GM20000 (cell line): ENCODE data around the gene PARP12.

Source experiments
- DNase-seq: peaks from one replicate; pipeline ENCODE4 v3.0.0; 2012; ENCODE audit warnings: low spot score
- TF ChIP-seq, protein P1 (sequence below): IDR thresholded peaks from 2 replicates; pipeline ENCODE4 v1.5.1; 2012; ENCODE audit warnings: mild to moderate bottlenecking, control low read depth; ENCODE audit errors: extremely low read depth, missing control alignments

The PARP12 gene

DNA sequence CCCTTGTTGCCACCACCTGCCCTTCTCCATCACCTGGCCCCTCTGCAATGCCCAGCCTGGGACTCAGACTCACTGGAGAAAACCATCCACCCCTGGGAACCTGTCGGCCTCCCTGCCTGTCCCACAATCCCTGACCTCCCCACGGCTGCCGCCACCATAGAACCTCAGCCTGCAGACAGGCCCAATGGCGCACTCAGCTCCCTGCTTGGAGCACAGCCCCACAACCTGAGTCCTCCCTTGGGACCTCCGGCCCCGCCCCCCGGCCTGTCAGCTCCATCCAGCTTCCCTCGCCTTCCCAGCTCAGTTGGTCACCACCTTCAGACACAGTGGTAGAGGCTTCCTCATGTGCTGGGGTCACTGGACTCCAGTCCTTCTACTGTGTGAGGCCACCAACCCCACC, 41.1 kb downstream of the PARP12 start:
- no peak for DNase-seq
- TF ChIP-seq, protein P1, sequence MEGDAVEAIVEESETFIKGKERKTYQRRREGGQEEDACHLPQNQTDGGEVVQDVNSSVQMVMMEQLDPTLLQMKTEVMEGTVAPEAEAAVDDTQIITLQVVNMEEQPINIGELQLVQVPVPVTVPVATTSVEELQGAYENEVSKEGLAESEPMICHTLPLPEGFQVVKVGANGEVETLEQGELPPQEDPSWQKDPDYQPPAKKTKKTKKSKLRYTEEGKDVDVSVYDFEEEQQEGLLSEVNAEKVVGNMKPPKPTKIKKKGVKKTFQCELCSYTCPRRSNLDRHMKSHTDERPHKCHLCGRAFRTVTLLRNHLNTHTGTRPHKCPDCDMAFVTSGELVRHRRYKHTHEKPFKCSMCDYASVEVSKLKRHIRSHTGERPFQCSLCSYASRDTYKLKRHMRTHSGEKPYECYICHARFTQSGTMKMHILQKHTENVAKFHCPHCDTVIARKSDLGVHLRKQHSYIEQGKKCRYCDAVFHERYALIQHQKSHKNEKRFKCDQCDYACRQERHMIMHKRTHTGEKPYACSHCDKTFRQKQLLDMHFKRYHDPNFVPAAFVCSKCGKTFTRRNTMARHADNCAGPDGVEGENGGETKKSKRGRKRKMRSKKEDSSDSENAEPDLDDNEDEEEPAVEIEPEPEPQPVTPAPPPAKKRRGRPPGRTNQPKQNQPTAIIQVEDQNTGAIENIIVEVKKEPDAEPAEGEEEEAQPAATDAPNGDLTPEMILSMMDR: no peak

DNA sequence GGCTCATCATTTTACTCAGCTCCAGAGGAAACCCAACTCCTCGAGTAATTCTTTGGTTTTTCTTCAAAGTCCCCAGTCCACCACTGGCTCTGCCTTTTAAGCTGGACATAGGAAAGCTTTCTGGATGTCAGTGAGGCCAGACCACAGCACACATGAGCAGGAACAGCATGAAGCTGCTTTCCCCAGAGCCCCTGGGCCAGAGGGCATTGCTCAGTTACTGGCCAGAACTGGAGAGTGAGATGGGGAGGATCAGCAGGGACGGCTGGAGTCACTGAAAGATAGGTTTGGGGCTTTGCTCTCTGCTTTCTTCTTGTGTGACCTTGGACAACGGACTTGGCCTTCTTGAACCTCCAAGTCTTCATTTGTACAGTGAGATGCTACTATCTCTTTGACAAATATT, 43.1 kb downstream of the PARP12 start:
- TF ChIP-seq, protein P1: no peak
- DNase-seq: no peak

DNA sequence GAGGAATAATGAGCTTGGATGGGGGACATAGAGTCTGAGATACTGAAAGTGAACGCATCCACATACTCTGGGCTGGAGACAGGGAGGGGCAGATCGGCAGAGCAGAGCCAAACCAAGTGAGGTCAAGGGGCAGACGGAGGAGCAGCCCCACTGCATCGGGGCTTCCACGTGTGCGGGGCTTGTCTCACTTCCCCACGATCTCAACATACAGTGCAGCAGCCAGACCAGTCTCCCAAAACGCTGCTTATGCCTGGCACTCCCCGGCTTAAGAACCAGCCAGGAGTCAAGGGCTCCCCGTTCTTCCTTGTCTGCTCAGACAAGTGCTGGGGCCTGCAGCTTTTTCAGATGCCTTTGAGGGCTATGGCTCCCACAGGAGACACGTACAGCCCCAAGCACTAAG, 43.6 kb downstream of the PARP12 start:
- no peak for DNase-seq
- TF ChIP-seq, protein P1: no peak

DNA sequence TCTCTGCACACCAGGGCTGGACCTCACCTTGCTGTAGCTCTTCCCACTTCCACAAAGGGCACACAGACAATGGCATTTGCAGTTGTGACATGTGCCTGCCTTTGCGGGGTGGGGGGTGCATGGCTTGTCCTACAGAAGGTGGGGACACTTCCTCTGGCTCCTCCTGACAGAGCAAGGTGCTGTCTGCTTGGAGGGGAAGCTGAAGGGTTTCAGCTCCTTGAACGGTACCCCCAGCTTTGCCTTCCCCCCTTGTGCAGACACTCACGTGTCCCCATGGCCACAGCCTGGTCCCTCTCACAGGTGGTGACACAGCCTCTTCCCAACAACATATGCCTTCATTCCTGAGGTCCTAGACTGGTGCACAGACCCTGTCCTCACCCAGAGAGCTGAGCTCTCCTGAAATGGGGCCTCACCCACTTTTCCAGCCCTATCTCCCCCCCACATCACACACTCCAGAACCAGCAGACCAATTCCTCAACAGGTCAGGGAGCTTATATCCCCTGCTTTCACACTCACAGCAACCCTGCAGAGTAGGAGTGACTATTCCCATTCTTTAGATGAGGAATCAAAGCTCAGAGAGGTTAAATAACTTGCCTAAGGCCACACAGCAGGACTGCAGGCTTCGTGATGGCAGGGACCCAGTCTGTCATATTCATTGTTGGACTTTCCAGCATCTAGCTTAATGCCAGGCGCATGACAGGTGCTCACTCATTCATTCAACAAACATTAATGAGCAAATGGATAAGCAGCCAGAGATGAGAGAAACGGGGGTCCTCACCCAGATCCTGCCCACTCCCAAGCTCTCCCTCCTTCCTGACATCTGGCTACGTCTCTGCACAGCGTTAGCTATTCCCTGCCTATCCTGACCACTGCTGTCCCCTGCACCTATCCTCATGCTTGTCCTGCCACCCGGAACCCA, 44.4 kb downstream of the PARP12 start:
- DNase-seq: no peak
- TF ChIP-seq, protein P1: no peak

DNA sequence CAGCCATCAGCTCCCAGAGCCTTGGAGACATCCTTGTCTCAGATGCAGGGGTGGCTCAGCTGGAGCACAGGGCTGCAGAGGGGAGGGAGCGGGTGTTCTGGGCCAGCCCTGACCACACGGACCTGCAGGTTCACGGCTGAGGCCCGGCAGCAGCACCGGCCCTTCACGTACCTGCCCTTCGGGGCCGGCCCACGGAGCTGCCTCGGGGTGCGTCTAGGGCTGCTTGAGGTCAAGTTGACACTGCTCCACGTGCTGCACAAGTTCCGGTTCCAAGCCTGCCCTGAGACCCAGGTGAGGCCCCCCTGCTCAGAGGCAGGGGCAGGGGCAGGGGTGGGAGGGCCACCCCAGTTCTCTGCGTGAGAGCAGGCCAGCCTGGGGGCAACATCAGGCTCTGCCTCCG, 45.2 kb downstream of the PARP12 start:
- TF ChIP-seq, protein P1: no peak
- no peak for DNase-seq

DNA sequence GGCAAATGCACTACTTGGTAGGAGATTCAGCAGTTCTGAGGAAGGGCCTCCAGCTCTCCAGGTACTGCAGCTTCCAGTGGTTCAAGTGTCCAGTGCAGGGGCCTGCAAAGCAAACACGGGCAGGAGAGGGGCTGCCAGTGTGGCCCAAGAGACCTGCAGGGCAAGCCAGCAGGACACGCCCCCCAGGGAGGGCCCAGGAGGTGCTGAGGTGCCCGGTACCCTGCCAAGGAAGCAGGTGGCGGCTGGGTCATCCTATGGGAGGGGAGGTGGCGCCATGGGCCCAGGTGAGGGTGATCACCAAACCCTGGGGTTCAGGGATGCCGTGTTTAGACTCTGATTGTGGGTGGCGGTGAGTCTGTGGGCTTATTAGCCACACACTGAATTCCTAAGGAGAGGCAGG, 45.7 kb downstream of the PARP12 start:
- TF ChIP-seq, protein P1: no peak
- DNase-seq: no peak

DNA sequence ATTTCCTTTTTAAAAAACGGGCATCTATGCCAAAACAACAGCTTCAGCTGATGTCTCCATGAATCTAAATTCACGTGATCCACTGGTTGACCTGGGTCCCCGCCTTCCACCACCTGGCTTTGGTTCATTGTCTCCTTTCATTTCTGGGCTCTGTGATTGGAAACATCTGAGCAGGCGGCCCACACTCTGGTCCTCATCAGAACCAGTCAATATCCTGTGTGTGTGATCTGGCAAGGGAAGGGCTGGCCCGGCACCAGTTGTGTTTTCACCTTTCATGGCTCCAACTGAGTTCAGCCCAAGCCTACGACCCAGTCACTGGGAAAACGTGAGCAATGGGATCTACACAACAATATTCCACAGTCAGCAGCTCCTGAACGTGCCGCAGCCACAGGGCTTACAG, 46.2 kb downstream of the PARP12 start:
- DNase-seq: no peak
- TF ChIP-seq, protein P1: no peak
